Esophagus muscularis mucosa (tissue), 4 donors: ENCODE measurements around the gene SGSM2.

Experiments
- CTCF ChIP-seq, 3 experiments: fragments of 200-600 bp in 2 of 3; fragments of 450-650 bp in 1 of 3; sonication (generic) in 2 of 3; IDR thresholded peaks; one replicate each; pipeline ENCODE4 v1.5.1; 2017 to 2019; ENCODE audit warnings: antibody characterized with exemption in 3 of 3, mild to moderate bottlenecking in 2 of 3, moderate library complexity in 1 of 3
- EP300 ChIP-seq: sonication (generic); formaldehyde crosslinking; IDR thresholded peaks from one replicate; pipeline ENCODE4 v1.6.1; 2017; ENCODE audit warnings: antibody characterized with exemption
- POLR2A ChIP-seq: fragments of 450-650 bp; IDR thresholded peaks from one replicate; pipeline ENCODE4 v1.6.1; 2017; ENCODE audit warnings: antibody characterized with exemption, moderate library complexity, mild to moderate bottlenecking, low read depth
- POLR2AphosphoS5 ChIP-seq, 2 donors: sonication (generic); formaldehyde crosslinking; IDR thresholded peaks; one replicate each; pipeline ENCODE4 v1.6.1; 2017; ENCODE audit warnings: antibody characterized with exemption in 2 of 2

GRCh38 chr17:2309338-2310154, 27.8 kb upstream of the SGSM2 start:
- TF ChIP-seq CTCF (IDR thresholded peaks at IDR 0.05) (no peak), EP300 (no peak), POLR2AphosphoS5 (IDR thresholded peaks at IDR 0.05) (no peak), POLR2A (no peak)
